Brain pericyte (primary cell): Measurements from ENCODE around the gene PSG1.
"Not testable (repeated sequence)": the region's sequence is repeated elsewhere in the genome, so short reads cannot be mapped to it uniquely, and the experiment has no call there.

Experiments
- DNase-seq: peaks from one replicate; pipeline ENCODE4 v3.0.0-alpha.2; 2012; ENCODE audit warnings: low read depth, low spot score

Gene PSG1

DNA sequence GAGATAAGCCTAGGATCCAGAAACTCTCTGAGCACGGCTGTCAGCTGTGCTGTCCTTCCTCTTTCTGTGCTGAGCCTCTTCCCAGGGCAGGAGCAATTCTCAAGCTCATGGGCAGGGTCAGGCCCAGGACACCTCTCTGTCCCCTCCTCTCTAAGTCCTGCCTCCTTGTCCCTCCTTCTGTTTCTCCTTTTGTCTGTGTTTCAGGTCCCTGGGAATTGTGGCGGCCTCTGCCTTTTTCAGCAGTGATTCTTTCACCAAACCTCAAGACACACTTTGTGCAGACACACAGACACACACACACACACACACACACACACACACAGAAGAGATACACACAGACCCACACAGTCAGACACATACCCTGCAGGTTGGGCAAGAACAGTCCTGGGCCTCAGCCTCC, at the start of gene PSG1:
PSG1 (minus strand) TSS at position 101 of the 400 bp plus-strand sequence. CDS start 132 bp downstream, outside the sequence.
- DNase-seq, result no peak

DNA sequence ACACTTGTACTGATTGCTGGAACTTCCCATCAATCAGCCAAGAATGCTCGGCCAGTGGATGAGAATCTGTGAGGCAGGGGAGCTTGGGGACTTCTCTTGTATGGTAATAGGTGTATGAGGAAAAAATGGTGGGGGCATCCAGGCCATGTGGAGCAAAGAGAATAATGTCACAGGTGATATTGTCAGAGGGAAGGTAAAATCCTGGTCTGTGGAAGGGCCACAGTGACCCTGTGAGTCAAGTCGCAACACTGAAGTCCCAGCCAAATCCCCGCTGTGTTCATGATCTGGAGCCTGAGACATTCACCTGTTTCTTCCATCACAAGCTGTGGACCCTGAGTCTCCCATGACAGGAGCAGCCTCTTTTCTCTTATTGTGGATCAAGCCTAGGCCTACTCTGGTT, 49.4 kb upstream of the PSG1 start:
- no peak for DNase-seq

DNA sequence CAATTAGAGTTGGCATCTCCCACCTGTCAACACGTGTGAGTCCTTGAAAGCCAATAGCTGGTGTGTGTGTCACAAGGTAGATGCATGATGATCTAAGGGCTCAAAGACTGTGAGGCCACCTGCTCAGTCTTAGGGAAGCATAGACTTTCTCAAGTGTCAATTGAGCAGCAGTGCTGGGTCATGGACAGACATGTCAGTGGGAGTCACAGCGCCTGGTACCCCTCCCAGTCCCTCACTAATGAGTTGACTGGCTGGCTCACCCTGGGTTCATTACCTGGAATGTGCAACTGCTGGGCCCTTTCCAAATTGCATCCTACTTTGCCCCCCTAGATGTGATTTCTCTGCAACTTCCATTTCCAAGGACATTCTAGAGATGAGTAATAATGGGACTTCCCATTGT, 47.3 kb upstream of the PSG1 start:
- no peak for DNase-seq

- not testable (repeated sequence) for DNase-seq
Measured at GRCh38 chr19:42923106-42923505, 43.6 kb upstream of the PSG1 start.

- not testable (repeated sequence) for DNase-seq
Measured at GRCh38 chr19:42920971-42921370, 41.5 kb upstream of the PSG1 start.

DNA sequence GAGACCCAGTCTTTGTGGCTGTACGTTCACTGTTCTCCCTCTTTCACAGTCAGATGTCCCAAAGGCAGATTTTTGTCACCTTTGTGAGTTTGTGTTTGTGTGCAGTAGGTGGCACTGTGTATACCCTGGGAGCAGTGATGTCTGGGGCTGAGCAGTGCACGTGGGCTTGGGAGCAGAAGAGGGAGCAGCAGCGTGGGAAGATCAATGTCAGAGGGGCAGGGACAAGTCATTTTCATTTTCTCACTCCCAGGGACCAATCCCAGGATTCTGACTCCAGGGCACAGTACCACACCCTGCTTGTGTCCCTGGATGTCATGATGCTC, 40.2 kb upstream of the PSG1 start:
- DNase-seq, result no peak

DNA sequence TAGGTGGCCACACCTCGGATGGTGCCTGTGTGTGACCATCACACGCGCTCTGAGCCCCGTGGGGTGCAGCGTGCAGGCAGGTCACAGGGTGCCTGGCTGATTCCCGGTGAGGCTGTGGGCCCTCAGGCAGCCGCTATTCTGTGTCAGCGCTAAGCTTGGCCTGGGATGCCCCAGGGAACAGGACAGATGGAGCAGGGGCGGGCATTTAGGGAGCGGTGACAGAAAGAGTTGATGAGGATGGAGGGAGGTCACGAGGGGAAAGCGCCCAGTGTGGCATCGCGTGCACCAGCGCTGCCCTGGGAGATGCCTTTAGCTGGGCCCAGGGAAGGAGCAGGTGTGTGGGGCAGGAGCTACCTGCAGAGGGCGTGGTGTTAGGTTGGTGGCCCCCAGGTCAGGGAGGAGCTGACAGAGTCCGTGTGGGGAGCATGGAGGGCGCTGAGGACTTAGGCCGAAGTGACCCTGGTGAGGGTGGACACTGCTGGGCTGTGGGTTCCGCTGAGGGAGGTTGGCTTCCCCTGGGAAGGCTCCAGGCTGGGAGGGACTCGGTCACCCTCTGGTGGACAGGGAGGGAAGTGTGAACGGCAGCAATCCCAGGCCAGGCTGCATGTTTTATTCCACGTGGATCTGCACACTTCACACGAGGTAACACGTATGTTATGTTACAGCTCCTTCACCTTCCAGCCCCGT, 39.7 kb upstream of the PSG1 start:
- not testable (repeated sequence) for DNase-seq

DNA sequence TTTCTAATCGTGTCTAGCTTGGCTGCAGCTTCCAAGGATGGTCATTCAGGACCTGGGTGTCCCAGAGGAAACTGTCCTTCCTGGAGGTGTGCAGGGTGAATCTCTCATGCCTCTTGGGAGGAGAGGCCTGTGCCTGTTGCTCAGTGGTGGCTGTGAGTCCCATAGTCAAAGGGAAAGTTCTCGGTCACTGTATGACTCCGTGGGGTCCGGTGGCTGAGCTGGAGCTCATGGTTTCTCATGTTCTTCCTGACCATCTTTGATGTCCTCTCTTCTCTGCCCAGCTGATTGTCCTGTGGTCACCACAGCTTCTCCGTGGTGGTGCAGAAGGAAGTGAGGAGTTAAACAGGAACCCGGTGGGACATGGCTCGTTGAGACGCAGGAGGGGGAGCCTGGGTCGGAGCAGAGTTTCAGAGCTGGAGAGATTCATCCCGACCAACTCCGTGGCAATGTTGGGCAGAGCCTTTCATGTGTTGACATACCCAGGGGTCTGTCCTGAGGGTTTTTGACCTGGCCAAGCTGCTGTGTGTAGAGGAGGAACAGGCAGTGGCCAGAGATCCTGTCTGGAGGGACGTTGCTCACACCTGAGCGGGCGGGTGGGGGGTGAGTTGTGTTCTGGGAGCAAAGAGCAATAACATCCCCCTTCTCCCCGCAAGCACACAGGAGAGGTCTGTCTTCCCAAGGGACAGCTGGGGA, 39.0 kb upstream of the PSG1 start:
- DNase-seq, result not testable (repeated sequence)

DNA sequence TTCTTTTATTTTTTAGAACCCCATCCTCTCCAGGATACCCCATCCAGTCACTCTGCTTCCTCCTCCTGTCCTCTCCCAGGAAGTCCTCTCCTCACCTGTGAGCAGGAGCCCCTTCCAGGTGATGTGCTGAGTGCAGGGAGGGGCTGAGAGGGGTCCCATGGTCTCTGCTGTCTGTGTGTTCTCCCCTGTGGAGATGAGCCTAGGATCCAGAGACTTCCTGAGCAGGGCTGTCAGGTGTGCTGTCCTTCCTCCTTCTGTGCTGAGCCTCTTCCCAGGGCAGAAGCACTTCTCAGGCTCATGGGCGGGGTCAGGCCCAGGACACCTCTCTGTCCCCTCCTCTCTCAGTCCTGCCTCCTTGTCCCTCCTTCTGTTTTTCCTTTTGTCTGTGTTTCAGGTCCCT, 38.1 kb upstream of the PSG1 start, which contains the start of gene PSG6:
PSG6 (minus strand) TSS at position 261 of the 400 bp plus-strand sequence; CDS start at position 159, 102 bp downstream.
- DNase-seq, result not testable (repeated sequence)

- not testable (repeated sequence) for DNase-seq
Measured at GRCh38 chr19:42916931-42917330, 37.4 kb upstream of the PSG1 start.

DNA sequence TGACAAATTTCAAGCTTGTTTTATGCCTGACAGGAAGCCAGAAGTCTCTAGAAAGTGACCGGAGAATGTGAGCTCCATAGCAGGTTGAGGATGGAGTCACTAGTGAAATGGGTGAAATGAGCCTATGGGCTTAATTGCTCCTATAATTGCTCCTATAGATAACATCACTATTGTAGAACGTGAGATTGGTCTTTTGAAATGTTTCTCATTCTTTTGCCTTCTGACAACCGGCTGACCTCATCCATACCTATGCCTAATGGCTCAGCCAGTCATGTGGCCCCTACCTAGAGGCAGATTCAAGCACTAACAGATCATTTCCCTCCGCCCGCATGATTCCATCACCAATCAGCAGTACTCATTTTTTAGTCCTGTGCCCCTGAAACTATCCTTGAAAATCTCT, 34.0 kb upstream of the PSG1 start:
- not testable (repeated sequence) for DNase-seq

GRCh38 chr19:42912941-42913340, 33.4 kb upstream of the PSG1 start:
- DNase-seq, result not testable (repeated sequence)

DNA sequence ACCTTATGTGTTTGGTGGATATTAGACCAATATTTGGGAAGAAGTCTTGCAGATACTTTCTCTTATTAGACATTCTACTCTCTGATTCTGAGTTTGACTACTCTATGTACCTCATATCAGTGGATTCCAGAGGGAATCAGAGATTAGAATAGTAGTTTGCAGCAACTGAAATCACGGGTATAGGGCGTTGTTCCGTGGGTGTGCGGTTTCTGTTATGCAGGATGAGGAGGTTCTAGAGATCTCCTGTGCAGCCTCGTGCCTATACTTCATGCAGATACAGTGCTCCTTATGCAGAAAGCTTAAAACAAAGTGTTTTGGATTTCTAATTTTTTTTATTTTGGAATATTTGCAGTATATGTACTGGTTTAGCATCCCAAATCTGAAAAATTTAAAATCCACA, 32.2 kb upstream of the PSG1 start:
- DNase-seq, result not testable (repeated sequence)

GRCh38 chr19:42906162-42906561, 26.6 kb upstream of the PSG1 start:
- DNase-seq, result not testable (repeated sequence)

- not testable (repeated sequence) for DNase-seq
Measured at GRCh38 chr19:42900561-42900960, 21.0 kb upstream of the PSG1 start.

DNA sequence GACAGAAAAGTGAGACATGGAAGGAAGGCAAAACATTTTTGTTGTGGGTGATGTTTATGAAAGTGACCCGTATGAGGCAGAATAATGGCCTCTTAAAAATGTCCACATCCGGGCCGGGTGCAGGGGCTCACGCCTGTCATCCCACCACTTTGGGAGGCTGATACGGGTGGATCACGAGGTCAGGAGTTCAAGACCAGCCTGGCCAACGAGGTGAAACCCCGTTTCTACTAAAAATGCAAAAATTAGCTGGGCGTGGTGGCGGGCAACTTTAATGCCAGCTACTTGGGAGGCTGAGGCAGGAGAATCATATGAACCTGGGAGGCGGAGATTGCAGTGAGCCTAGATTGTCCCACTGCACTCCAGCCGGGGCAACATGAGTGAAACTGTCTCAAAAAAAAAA, 20.2 kb upstream of the PSG1 start:
- DNase-seq, result not testable (repeated sequence)

- DNase-seq, result not testable (repeated sequence)
Measured at GRCh38 chr19:42899110-42899509, 19.6 kb upstream of the PSG1 start.

DNA sequence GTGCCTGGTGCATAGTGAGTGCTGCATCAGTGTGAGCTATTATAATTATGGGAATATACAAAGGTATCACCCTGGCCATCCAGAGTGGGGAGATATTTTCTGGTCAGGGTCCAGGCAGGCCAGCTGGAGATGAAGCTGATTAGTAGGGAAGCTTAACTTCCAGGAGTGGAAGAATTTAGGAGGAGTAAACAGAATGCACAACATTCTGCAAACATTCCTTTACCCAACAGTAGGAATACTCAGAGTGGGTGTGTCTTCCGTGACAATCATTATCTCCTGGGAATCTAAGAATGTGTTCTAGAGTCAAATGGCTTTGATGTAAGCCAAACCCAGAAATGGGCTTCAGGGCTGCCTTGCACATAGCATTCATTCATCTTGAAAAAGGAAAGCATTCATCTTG, 19.1 kb upstream of the PSG1 start:
- not testable (repeated sequence) for DNase-seq

GRCh38 chr19:42897729-42898128, 18.2 kb upstream of the PSG1 start:
- not testable (repeated sequence) for DNase-seq

GRCh38 chr19:42890446-42890845, 10.9 kb upstream of the PSG1 start:
- DNase-seq, result not testable (repeated sequence)

DNA sequence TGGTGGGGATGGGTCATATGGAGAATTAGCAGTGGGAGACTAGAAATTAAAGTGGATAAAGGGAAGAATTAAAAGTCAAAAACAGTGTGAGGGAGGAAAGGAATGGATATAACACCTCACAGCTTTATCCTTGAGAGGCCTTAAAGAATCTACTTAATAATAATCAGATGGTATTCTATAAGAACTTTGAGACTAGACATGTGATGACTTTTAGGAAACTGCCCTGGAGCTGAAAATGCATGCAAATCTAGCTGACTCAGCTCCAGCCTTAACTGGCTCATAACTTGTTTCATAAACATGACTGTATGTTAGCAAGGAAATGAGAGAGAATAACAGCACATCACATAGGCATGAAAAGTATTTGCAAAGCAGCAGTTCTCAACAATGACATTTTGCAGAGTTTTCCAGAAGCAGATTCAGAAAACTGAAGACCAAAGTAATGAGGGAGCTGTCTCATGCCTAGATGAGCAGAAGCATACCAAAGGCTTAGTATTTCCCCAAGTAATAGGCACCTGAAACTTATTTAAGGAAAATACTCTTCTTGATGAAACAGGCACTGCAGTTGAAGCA, 8.4 kb upstream of the PSG1 start:
- DNase-seq, result not testable (repeated sequence)

DNA sequence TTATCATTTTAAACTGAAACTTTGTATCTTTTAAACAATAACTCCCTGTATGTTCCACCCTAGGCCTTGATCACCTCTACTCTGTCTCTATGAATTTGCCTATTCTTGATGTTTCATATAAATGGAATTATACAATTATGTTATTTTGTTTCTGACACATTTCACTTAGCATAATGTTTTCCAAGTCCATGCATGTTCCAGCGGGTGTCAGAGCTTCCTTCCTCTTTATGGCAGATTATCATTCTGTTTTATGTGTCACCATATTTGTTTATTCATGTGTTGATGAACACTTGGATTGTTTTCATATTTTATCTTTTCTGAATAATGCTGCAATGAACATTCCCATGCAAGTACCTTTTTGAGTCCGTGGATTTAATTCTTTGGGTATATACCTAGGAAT, 3.2 kb upstream of the PSG1 start:
- not testable (repeated sequence) for DNase-seq

DNA sequence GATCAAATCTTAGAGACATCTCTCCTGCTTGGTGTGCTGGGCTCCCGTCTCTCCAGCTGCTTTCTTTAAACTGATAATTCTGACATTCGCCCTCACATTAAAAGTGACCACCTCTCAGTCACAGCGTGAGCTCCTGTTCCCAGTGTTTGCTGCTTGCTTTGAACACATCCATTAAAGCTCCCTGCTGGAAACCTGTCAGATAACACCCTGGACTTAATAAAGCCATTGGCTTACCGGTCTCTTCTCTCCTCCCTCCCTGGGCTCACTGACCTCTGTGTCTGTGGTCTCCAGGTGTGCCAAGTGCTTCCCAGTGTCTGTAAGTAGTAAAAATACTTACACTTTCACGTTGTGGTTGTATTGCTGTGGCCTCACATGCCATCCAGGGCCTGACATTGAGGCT, 2.5 kb upstream of the PSG1 start:
- DNase-seq, result not testable (repeated sequence)
